A673 (cell line): ENCODE data around the gene CHCHD2. TPM values are rescaled to one million over a fixed set of nuclear protein-coding genes. Genes with fewer than 3 reads are reported as not detected.
"Not testable (repeated sequence)": the region's sequence is repeated elsewhere in the genome, so short reads cannot be mapped to it uniquely, and the experiment has no call there.

Source experiments
- BruUV-seq: library from RNA; stranded (reverse); fragments of 400-500 nt; replicated peaks from 2 replicates; lab custom pipeline; 2021; lab: Mats Ljungman, UMichigan
- CTCF ChIA-PET: fragments of 300-600 bp; sonication (Branson Sonifier 250); formaldehyde crosslinking; loops from one replicate; lab custom pipeline; 2022; ENCODE audit warnings: antibody characterized with exemption; lab: Charles Lee
- POLR2A ChIA-PET: fragments of 300-600 bp; sonication (Branson Sonifier 250); formaldehyde crosslinking; loops from one replicate; lab custom pipeline; 2022; ENCODE audit warnings: antibody characterized with exemption; ENCODE audit not compliant: low non-redundant PET; lab: Charles Lee
- DNase-seq: peaks from one replicate; pipeline ENCODE4 v3.0.0-alpha.2; 2015; ENCODE audit warnings: low spot score
- H3K27ac ChIP-seq: fragments of 200-600 bp; sonication (generic); 2 replicates; pipeline ENCODE4 v1.5.1; 2016; ENCODE audit warnings: mixed run types, low read depth, mild to moderate bottlenecking, mixed read lengths, antibody characterized with exemption, low read length; ENCODE audit not compliant: poor library complexity, severe bottlenecking
- H3K27me3 ChIP-seq: fragments of 200-600 bp; sonication (generic); replicated peaks from 2 replicates; pipeline ENCODE4 v1.6.1; 2017; ENCODE audit warnings: mixed run types, low read depth, mild to moderate bottlenecking, mixed read lengths, antibody characterized with exemption, low read length; ENCODE audit not compliant: insufficient read depth, poor library complexity
- H3K36me3 ChIP-seq: fragments of 200-600 bp; sonication (generic); 2 replicates; pipeline ENCODE4 v1.6.1; 2016; ENCODE audit warnings: mixed run types, mild to moderate bottlenecking, mixed read lengths, antibody characterized with exemption, low read length; ENCODE audit not compliant: insufficient read depth, poor library complexity, severe bottlenecking
- H3K4me1 ChIP-seq: fragments of 200-600 bp; sonication (generic); 2 replicates; pipeline ENCODE4 v1.6.1; 2017; ENCODE audit warnings: mixed run types, mild to moderate bottlenecking, mixed read lengths, antibody characterized with exemption, low read length; ENCODE audit not compliant: insufficient read depth, poor library complexity, severe bottlenecking
- H3K4me3 ChIP-seq: fragments of 200-600 bp; sonication (generic); 2 replicates; pipeline ENCODE4 v1.5.1; 2016; ENCODE audit warnings: low read depth, mixed run types, mild to moderate bottlenecking, mixed read lengths, low read length; ENCODE audit not compliant: poor library complexity, severe bottlenecking
- H3K9me3 ChIP-seq: fragments of 200-600 bp; sonication (generic); 2 replicates; pipeline ENCODE4 v1.6.1; 2016; ENCODE audit warnings: mixed run types, low read depth, mild to moderate bottlenecking, mixed read lengths, antibody characterized with exemption, low read length; ENCODE audit not compliant: poor library complexity, severe bottlenecking
- CTCF ChIP-seq: fragments of 300-800, 200-600 bp; sonication (generic); conservative IDR thresholded peaks from 2 replicates; pipeline ENCODE4 v1.5.1; 2017; ENCODE audit warnings: low read depth, mild to moderate bottlenecking, antibody characterized with exemption, low read length, moderate library complexity, mixed read lengths
- EZH2 ChIP-seq: fragments of 200-600 bp; sonication (generic); IDR thresholded peaks from 2 replicates; pipeline ENCODE4 v1.6.1; 2017; ENCODE audit warnings: borderline replicate concordance, low read depth, mild to moderate bottlenecking, mixed read lengths, antibody characterized with exemption, low read length; ENCODE audit not compliant: poor library complexity, severe bottlenecking
- intact Hi-C: fragments of 100-400 bp; cut with micrococcal nuclease; formaldehyde crosslinking; loops from one replicate; pipeline ENCODE4 v1.10.0; 2022; ENCODE audit not compliant: unreplicated experiment
- total RNA-seq: library from RNA; stranded (reverse); gene quantifications from 2 replicates; pipeline ENCODE4 v1.2.3, GENCODE V29; 2021

CHCHD2 gene
- total RNA-seq, 1 experiment from 2014 or later, result 533 TPM

GRCh38 chr7:56097700-56098099 lies 8.6 kb downstream of the CHCHD2 start:
- Histone ChIP-seq H3K27me3 (no peaks in the 10 kb centered on the region), H3K27ac (no peak overlapping the region), H3K9me3 (no peaks in the 10 kb centered on the region), H3K36me3 (peaks cover 36% of the 10 kb centered on the region), H3K4me3 (no peak overlapping the region), H3K4me1 (no peaks in the 10 kb centered on the region)
- TF ChIP-seq EZH2, result no peak
- TF ChIP-seq CTCF, result no peak
- DNase-seq, result no peak
- intact Hi-C loops, result no loop called here
- ChIA-PET CTCF (no interaction called here), POLR2A (no interaction called here)
- BruUV-seq, result no TSS peak

GRCh38 chr7:56092789-56093531 lies 13.3 kb downstream of the CHCHD2 start, which contains the start of gene PHKG1:
TSS of gene PHKG1 (minus strand) at chr7:56092952. CDS start at chr7:56088941, 4,011 bp downstream.
- no peak within 1 kb of the TSS for H3K27ac ChIP-seq
- no peaks in the 10 kb centered on the region for H3K36me3 ChIP-seq
- H3K4me3 ChIP-seq, result no peak within 1 kb of the TSS
- intact Hi-C loops, result no loop called here
- ChIA-PET POLR2A (no interaction called here), CTCF (interaction anchor here (0.6 to 0.7 kb wide), 2 partner anchors 555 to 1328 kb away, joined by 3 read pairs; no protein-coding TSS in a partner anchor)
- peak; percentile 33; the same call in 1 of the 2 replicates for TF ChIP-seq CTCF
- TF ChIP-seq EZH2, result no peak
- no TSS peak for BruUV-seq
- no peaks in the 10 kb centered on the region for H3K4me1 ChIP-seq
- peak; percentile 45 for DNase-seq
- H3K9me3 ChIP-seq, result no peaks in the 10 kb centered on the region
- H3K27me3 ChIP-seq, result no peaks in the 10 kb centered on the region

- BruUV-seq, H3K27me3 ChIP-seq, H3K9me3 ChIP-seq, POLR2A ChIA-PET, H3K27ac ChIP-seq, DNase-seq, H3K4me3 ChIP-seq, H3K36me3 ChIP-seq, CTCF ChIA-PET, intact Hi-C loops, H3K4me1 ChIP-seq: not testable (repeated sequence)
Observed at GRCh38 chr7:56092388-56092787, 13.9 kb downstream of the CHCHD2 start.
